C4-2B (cell line): Measurements from ENCODE around the gene GLP1R.

Source experiments
- ZFX ChIP-seq: fragments of 450-650 bp; IDR thresholded peaks from 2 replicates; pipeline ENCODE4 v1.6.1; 2017
- TF ChIP-seq, protein P1 (sequence below): fragments of 450-650 bp; conservative IDR thresholded peaks from 2 replicates; pipeline ENCODE4 v1.5.1; 2017; ENCODE audit warnings: mild to moderate bottlenecking

DNA sequence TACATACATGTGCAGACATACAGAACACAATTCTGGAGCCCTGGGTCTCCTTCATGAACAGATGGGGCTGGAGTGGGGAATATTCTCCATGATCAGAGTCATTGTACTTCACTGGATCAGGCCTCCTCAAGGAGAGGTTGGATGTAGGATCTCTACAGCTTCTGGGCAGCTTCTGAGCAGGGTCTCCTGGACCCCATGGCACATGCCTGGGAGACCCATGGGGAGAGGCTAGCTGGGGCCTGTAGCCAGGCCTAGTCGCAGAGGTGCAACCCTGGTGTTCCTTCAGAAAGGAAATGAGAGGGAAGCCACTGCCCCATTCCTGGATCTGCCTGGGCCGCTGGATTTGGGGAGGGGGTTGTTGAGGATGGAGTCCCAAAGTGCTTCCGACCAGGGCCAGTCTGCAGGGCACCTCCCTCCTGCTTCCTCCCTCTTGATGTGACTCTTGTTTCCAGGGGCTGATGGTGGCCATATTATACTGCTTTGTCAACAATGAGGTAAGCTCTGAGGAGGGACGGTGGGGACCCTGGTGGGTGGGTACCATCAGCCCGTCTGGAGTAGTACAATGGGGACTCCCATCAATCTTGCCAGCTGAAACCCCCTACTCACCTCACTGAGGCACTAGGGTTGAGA, 31.8 kb downstream of the GLP1R start:
- TF ChIP-seq, protein P1, sequence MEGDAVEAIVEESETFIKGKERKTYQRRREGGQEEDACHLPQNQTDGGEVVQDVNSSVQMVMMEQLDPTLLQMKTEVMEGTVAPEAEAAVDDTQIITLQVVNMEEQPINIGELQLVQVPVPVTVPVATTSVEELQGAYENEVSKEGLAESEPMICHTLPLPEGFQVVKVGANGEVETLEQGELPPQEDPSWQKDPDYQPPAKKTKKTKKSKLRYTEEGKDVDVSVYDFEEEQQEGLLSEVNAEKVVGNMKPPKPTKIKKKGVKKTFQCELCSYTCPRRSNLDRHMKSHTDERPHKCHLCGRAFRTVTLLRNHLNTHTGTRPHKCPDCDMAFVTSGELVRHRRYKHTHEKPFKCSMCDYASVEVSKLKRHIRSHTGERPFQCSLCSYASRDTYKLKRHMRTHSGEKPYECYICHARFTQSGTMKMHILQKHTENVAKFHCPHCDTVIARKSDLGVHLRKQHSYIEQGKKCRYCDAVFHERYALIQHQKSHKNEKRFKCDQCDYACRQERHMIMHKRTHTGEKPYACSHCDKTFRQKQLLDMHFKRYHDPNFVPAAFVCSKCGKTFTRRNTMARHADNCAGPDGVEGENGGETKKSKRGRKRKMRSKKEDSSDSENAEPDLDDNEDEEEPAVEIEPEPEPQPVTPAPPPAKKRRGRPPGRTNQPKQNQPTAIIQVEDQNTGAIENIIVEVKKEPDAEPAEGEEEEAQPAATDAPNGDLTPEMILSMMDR = no peak
- TF ChIP-seq ZFX = no peak
